ENCODE results near the gene RNF144B. TPM values are rescaled to one million over a fixed set of nuclear protein-coding genes. Genes with fewer than 3 reads are reported as not detected.
A peak's percentile ranks its signal among the peaks of the same experiment; 100 is the strongest.

RNF144B gene
- total and polyA plus RNA-seq, 2 of the 13 experiments (the other 11 are each of a cell fraction or from before 2014, with no cell fraction given) = 1.8 to 4.3 TPM

GRCh38 chr6:18503593-18504231, 116.6 kb downstream of the RNF144B start (continued):
- TF ChIP-seq ZBTB33 (CRISPR knock-in tag; IDR thresholded peaks at IDR 0.05) = no peak
- TF ChIP-seq ATF4 (CRISPR knock-in tag; IDR thresholded peaks at IDR 0.05) = 0 out of 4 replicates have a peak, but pooled peaks of 1 of the 2 experiments have one; percentile 21
- no peak for TF ChIP-seq SATB2 (CRISPR knock-in tag; IDR thresholded peaks at IDR 0.05)
- TF ChIP-seq ZC3H13 (CRISPR knock-in tag; IDR thresholded peaks at IDR 0.05) = no peak
- TF ChIP-seq CEBPG (CRISPR knock-in tag; IDR thresholded peaks at IDR 0.05) = no peak
- no peak for TF ChIP-seq NFYC (CRISPR knock-in tag; IDR thresholded peaks at IDR 0.05)
- peak; percentile 27; the same call in 1 of the 2 replicates for TF ChIP-seq HNF4A (CRISPR knock-in tag; IDR thresholded peaks at IDR 0.05)
- TF ChIP-seq ETS1 (CRISPR knock-in tag; IDR thresholded peaks at IDR 0.05) = no peak
- TF ChIP-seq DMAP1 (CRISPR knock-in tag; IDR thresholded peaks at IDR 0.05) = no peak
- no peak; the same call in 1 of the 2 replicates for TF ChIP-seq ZNF580 (CRISPR knock-in tag; IDR thresholded peaks at IDR 0.05; ENCODE audit: borderline replicate concordance, low read depth)
- TF ChIP-seq SAP130 (CRISPR knock-in tag; IDR thresholded peaks at IDR 0.05; ENCODE audit: low read depth) = peak; percentile 12; the same call in 1 of the 2 replicates
- TF ChIP-seq ZBTB44 (CRISPR knock-in tag; IDR thresholded peaks at IDR 0.05) = no peak; the same call in 1 of the 2 replicates
- 0 out of 2 replicates have a peak, but pooled peaks have one; percentile 8 for TF ChIP-seq FOXP4 (CRISPR knock-in tag; IDR thresholded peaks at IDR 0.05)
- no peak for TF ChIP-seq ZNF432 (CRISPR knock-in tag; IDR thresholded peaks at IDR 0.05; ENCODE audit: borderline replicate concordance)
- TF ChIP-seq KDM1A (CRISPR knock-in tag; IDR thresholded peaks at IDR 0.05) = no peak
- no peak for TF ChIP-seq BATF2 (CRISPR knock-in tag; IDR thresholded peaks at IDR 0.05)
- no peak for TF ChIP-seq TRIM24 (CRISPR knock-in tag; IDR thresholded peaks at IDR 0.05)
- peak; percentile 32; the same call in 1 of the 2 replicates for TF ChIP-seq HOXA5 (CRISPR knock-in tag; IDR thresholded peaks at IDR 0.05)
- no peak for TF ChIP-seq ZNF431 (CRISPR knock-in tag; IDR thresholded peaks at IDR 0.05; ENCODE audit: borderline replicate concordance, low read depth)
- TF ChIP-seq MAF1 (CRISPR knock-in tag; IDR thresholded peaks at IDR 0.05; ENCODE audit: borderline replicate concordance) = no peak
- TF ChIP-seq MLX (CRISPR knock-in tag; IDR thresholded peaks at IDR 0.05) = no peak
